ENCODE measurements around the gene CDK19.

- TF ChIP-seq EZH2phosphoT487 (IDR thresholded peaks at IDR 0.05) (no peak), CTCF (IDR thresholded peaks at IDR 0.05) (no peak)
Measured at GRCh38 chr6:110575925-110576463, 239.3 kb downstream of the CDK19 start.
